MCF 10A (cell line): ENCODE results near the gene TRAPPC8. TPM values are rescaled to one million over a fixed set of nuclear protein-coding genes. Genes with fewer than 3 reads are reported as not detected.

Source experiments
- BruUV-seq: library from RNA; stranded (reverse); fragments of 400-500 nt; replicated peaks from 2 replicates; lab custom pipeline; 2021; lab: Mats Ljungman, UMichigan
- CTCF ChIA-PET: fragments of 300-600 bp; sonication (Branson Sonifier 250); formaldehyde crosslinking; extraction: SDS; loops from one replicate; lab custom pipeline; 2021; ENCODE audit warnings: antibody characterized with exemption, inconsistent platforms; lab: Yijun Ruan, JAX
- POLR2A ChIA-PET: fragments of 300-600, 350-650 bp; sonication (Branson Sonifier 250); formaldehyde crosslinking; extraction: SDS; loops from one replicate; lab custom pipeline; 2020; ENCODE audit warnings: antibody characterized with exemption, inconsistent platforms; lab: Yijun Ruan, JAX
- DNase-seq: peaks from one replicate; pipeline ENCODE4 v3.0.0-alpha.2; 2018; ENCODE audit not compliant: unreplicated experiment
- H3K27ac Mint-ChIP-seq: one replicate; pipeline ENCODE4 v1.8.0; 2022; ENCODE audit warnings: mild to moderate bottlenecking, low read depth, mixed read lengths; ENCODE audit not compliant: unreplicated experiment
- H3K27me3 Mint-ChIP-seq: one replicate; pipeline ENCODE4 v1.8.0; 2022; ENCODE audit warnings: mixed read lengths; ENCODE audit not compliant: insufficient read depth, unreplicated experiment
- H3K36me3 Mint-ChIP-seq: one replicate; pipeline ENCODE4 v1.8.0; 2022; ENCODE audit warnings: mild to moderate bottlenecking, moderate library complexity, mixed read lengths; ENCODE audit not compliant: insufficient read depth, unreplicated experiment
- H3K4me1 Mint-ChIP-seq: one replicate; pipeline ENCODE4 v1.8.0; 2022; ENCODE audit warnings: mixed read lengths; ENCODE audit not compliant: insufficient read depth, unreplicated experiment
- H3K4me3 Mint-ChIP-seq: one replicate; pipeline ENCODE4 v1.8.0; 2022; ENCODE audit warnings: mild to moderate bottlenecking, moderate library complexity, mixed read lengths; ENCODE audit not compliant: unreplicated experiment
- H3K9me3 Mint-ChIP-seq: one replicate; pipeline ENCODE4 v1.8.0; 2022; ENCODE audit warnings: mixed read lengths; ENCODE audit not compliant: unreplicated experiment
- intact Hi-C: fragments of 100-400 bp; cut with micrococcal nuclease; formaldehyde crosslinking; loops from 2 replicates; pipeline ENCODE4 v1.14.1; 2022
- total RNA-seq: library from RNA; stranded (reverse); gene quantifications from 2 replicates; pipeline ENCODE4 v1.2.3, GENCODE V29; 2022
- TF ChIP-seq, protein P1 (sequence below): fragments of 200-600 bp; IDR thresholded peaks from one replicate; pipeline ENCODE4 v1.8.0; 2022; ENCODE audit warnings: antibody characterized with exemption, mild to moderate bottlenecking; ENCODE audit not compliant: unreplicated experiment

Gene TRAPPC8
- total RNA-seq, 1 experiment from 2014 or later, result 29.0 TPM

DNA sequence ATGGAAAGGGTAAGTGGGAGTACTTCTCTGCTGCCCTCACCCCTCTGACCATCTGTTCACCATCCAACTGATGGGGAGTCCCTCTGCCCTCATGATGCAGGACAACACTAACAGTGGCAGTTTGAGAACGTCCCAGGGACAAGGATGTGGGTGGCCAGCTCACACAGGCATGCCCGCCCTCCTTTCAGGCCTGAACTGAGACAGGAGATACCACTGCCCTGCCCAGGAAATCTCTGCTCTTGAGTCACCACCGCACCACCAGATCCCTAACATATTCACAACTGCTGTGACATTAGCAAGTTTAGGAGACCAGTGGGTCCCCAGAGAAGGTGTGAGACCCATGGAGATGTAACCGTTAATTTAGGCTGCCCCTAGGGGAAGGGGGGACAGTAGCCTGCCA is 66.2 kb downstream of the TRAPPC8 start:
- no peak for DNase-seq
- no peaks in the 10 kb centered on the region for H3K27me3 Mint-ChIP-seq
- CTCF ChIA-PET, result no interaction called here

DNA sequence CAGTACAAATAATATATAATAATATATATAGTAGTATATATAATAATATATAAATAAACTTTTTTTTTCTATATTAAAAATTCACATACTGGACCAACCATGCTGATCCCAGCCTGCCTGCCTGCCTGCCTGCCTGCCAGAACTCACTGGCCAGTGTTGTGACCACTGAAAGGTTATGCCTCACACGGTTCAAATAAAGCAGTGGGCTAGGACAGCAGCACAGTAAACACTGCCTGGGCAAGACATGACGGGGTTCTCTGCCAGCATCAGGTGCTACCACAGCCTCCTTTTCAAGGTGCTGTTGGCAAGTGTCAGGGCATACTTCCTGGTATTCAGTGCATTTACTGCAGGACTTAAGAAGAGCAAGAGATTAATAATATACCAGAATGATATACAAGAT is 67.6 kb downstream of the TRAPPC8 start:
- ChIA-PET POLR2A (no interaction called here), CTCF (no interaction called here)
- Mint-ChIP-seq H3K36me3 (peaks cover 89% of the 10 kb centered on the region), H3K9me3 (peaks cover 3% of the 10 kb centered on the region), H3K27me3 (no peaks in the 10 kb centered on the region), H3K27ac (no peak overlapping the region), H3K4me3 (no peak overlapping the region), H3K4me1 (peaks cover 5% of the 10 kb centered on the region)
- intact Hi-C loops, result no loop called here
- TF ChIP-seq, protein P1, sequence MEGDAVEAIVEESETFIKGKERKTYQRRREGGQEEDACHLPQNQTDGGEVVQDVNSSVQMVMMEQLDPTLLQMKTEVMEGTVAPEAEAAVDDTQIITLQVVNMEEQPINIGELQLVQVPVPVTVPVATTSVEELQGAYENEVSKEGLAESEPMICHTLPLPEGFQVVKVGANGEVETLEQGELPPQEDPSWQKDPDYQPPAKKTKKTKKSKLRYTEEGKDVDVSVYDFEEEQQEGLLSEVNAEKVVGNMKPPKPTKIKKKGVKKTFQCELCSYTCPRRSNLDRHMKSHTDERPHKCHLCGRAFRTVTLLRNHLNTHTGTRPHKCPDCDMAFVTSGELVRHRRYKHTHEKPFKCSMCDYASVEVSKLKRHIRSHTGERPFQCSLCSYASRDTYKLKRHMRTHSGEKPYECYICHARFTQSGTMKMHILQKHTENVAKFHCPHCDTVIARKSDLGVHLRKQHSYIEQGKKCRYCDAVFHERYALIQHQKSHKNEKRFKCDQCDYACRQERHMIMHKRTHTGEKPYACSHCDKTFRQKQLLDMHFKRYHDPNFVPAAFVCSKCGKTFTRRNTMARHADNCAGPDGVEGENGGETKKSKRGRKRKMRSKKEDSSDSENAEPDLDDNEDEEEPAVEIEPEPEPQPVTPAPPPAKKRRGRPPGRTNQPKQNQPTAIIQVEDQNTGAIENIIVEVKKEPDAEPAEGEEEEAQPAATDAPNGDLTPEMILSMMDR, result no peak
- no TSS peak for BruUV-seq
- no peak for DNase-seq

More for the DNA sequence above, 66.2 kb downstream of the TRAPPC8 start:
- H3K4me3 Mint-ChIP-seq, result no peak overlapping the region
- POLR2A ChIA-PET, result no interaction called here
- peaks cover 81% of the 10 kb centered on the region for H3K36me3 Mint-ChIP-seq
- peaks cover 10% of the 10 kb centered on the region for H3K9me3 Mint-ChIP-seq
- peaks cover 5% of the 10 kb centered on the region for H3K4me1 Mint-ChIP-seq
- no peak overlapping the region for H3K27ac Mint-ChIP-seq
- intact Hi-C loops, result no loop called here
- TF ChIP-seq, protein P1, result no peak
- BruUV-seq, result no TSS peak

DNA sequence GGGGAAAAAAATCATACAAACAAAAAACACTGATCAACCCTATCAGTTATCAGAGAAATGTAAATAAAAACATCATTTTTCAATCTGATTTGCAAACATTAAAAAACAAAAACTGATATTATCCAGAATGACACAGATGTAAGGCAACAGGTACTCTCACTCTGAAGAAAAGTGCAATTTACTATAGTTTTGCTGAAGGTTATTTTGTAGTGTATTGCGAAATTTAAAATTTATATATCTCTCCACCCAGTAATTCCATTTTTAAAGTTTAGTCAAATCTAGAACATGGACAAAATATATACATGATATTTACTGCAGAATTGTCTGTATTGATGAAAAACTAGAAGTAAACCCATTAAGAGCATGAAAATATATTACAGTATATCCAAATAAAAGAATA is 79.8 kb downstream of the TRAPPC8 start:
- peaks cover 43% of the 10 kb centered on the region for H3K36me3 Mint-ChIP-seq
- H3K9me3 Mint-ChIP-seq, result no peaks in the 10 kb centered on the region
- TF ChIP-seq, protein P1, result no peak

DNA sequence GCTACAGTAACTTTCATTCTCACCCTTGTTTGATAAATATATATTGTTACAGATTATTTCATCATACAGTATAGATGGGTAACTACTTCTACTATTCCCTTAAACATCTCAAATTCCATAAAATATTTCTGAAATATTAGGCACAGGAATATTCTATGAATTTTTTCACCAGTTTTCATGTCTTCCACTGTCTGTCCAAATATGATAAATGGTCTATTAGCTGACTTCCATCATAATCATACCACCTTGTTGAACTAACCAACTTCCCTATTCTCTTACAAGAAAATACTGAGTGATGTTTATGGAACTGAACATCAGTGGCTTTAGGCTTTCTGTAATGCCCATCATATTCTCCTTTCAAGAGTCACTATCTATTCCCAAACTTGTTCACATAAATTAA is 82.4 kb downstream of the TRAPPC8 start:
- Mint-ChIP-seq H3K27ac (no peak overlapping the region), H3K27me3 (no peaks in the 10 kb centered on the region), H3K4me3 (no peak overlapping the region), H3K4me1 (peaks cover 6% of the 10 kb centered on the region), H3K9me3 (no peaks in the 10 kb centered on the region), H3K36me3 (peaks cover 61% of the 10 kb centered on the region)
- CTCF ChIA-PET, result interaction anchor here (0.6 to 0.8 kb wide), 3 partner anchors 24 to 314 kb away, joined by 4 read pairs; no protein-coding TSS in a partner anchor
- POLR2A ChIA-PET, result no interaction called here
- no peak for DNase-seq
- intact Hi-C loops, result no loop called here
- TF ChIP-seq, protein P1, result no peak
- no TSS peak for BruUV-seq

More for the DNA sequence above, 79.8 kb downstream of the TRAPPC8 start:
- CTCF ChIA-PET, result no interaction called here
- Mint-ChIP-seq H3K27me3 (no peaks in the 10 kb centered on the region), H3K4me3 (no peak overlapping the region), H3K27ac (no peak overlapping the region), H3K4me1 (peaks cover 6% of the 10 kb centered on the region)
- BruUV-seq, result no TSS peak
- POLR2A ChIA-PET, result no interaction called here
- intact Hi-C loops, result no loop called here
- no peak for DNase-seq
